Right ventricle myocardium superior (tissue), 1 donor: Measurements from ENCODE around the gene PIP5K1C. TPM values are rescaled to one million over a fixed set of nuclear protein-coding genes. Genes with fewer than 3 reads are reported as not detected.

Experiments used
- ATAC-seq: fragments of 200-7000 bp; cut with Tn5 transposase; one replicate; pipeline ENCODE4 v1.9.1; 2020; ENCODE audit warnings: mild to moderate bottlenecking; ENCODE audit not compliant: poor library complexity
- DNase-seq: peaks from one replicate; pipeline ENCODE4 v3.0.0-alpha.2; 2020
- intact Hi-C: fragments of 100-400 bp; cut with DNase I; formaldehyde crosslinking; loops from one replicate; pipeline ENCODE4 v1.11.2; 2022
- total RNA-seq: library from RNA; stranded (reverse); fragmentation: NEBNext Ultra II Directional; extraction: Animal tissue kit (Norgen Biotek cat#: 25700); gene quantifications from one replicate; pipeline ENCODE4 v1.2.1, GENCODE V29; 2021
- donor health status: DM: no; HTN: yes; CAD: no; lungs with severe emphysema.

PIP5K1C gene
- total RNA-seq, 1 donor from 2014 or later: 31.6 TPM

DNA sequence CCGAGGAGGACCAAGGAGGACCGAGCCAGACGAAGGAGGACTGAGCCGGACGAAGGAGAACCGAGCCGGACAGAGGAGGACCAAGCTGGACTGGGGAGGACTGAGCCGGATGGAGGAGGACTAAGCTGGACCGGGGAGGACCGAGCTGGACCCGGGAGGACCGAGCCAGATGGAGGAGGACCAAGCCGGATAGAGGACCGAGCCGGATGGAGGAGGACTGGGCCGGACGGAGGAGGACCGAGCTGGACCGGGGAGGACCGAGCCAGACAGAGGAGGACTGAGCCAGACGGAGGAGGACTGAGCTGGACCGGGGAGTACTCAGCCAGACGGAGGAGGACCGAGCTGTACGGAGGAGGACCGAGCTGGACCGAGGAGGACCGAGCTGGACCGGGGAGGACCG lies 3.2 kb downstream of the PIP5K1C start:
- intact Hi-C loops: no loop called here
- ATAC-seq (no peak), DNase-seq (no peak)

GRCh38 chr19:3696660-3696995 lies 3.6 kb downstream of the PIP5K1C start:
- intact Hi-C loops: no loop called here
- ATAC-seq (no peak), DNase-seq (no peak)

GRCh38 chr19:3695986-3696659 lies 4.1 kb downstream of the PIP5K1C start:
- DNase-seq: no peak
- ATAC-seq: no peak
- intact Hi-C loops: no loop called here

- intact Hi-C loops: no loop called here
- DNase-seq (no peak), ATAC-seq (no peak)
Measured at GRCh38 chr19:3695124-3695733, 5.0 kb downstream of the PIP5K1C start.

GRCh38 chr19:3694361-3695123 lies 5.7 kb downstream of the PIP5K1C start:
- no peak for DNase-seq
- intact Hi-C loops: no loop called here

DNA sequence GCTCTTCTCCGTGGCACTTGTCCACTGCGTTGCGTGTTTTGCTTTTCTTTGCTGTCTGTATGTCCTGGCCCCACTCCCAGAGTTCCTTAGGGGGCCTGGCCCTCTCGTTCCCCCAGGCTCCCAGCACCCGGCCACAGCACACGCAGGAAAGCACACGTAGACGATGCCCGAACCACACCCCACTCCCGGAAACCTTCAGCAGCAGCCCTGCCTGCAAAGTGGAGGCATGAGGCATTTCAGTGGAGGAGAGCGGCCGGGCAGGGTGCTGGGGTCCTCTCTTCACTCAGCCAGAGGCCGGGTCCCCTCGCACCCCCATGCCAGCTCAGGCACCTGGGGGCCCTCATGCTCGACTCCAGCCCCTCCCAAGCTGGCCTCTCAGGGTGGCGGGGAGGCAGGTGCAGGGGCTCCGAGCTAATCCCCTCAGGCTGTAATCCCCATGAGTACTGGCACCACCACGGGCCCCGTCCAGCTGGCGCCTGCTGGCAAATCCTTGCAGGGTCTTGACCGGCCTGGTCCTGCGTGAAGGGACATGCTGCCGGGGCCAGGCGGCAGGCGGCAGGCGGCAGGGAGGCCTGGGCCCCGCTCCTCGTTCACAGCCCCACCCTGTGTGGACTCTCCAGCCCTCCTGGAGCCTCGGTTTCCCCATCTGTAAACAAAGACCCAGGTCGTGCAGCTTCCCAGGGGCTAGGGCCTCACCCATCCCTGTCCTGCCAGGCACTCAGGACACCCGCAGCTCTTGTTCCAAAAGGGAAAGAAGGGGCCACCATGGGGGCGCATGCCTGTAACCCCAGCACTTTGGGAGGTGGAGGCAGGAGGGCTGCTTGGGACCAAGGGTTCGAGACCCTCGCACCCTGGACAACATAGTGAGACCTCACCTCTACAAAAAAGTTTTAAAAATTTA lies 7.0 kb downstream of the PIP5K1C start:
- no peak for DNase-seq
- intact Hi-C loops: no loop called here
- no peak for ATAC-seq

More at GRCh38 chr19:3694361-3695123, 5.7 kb downstream of the PIP5K1C start:
- ATAC-seq: no peak

DNA sequence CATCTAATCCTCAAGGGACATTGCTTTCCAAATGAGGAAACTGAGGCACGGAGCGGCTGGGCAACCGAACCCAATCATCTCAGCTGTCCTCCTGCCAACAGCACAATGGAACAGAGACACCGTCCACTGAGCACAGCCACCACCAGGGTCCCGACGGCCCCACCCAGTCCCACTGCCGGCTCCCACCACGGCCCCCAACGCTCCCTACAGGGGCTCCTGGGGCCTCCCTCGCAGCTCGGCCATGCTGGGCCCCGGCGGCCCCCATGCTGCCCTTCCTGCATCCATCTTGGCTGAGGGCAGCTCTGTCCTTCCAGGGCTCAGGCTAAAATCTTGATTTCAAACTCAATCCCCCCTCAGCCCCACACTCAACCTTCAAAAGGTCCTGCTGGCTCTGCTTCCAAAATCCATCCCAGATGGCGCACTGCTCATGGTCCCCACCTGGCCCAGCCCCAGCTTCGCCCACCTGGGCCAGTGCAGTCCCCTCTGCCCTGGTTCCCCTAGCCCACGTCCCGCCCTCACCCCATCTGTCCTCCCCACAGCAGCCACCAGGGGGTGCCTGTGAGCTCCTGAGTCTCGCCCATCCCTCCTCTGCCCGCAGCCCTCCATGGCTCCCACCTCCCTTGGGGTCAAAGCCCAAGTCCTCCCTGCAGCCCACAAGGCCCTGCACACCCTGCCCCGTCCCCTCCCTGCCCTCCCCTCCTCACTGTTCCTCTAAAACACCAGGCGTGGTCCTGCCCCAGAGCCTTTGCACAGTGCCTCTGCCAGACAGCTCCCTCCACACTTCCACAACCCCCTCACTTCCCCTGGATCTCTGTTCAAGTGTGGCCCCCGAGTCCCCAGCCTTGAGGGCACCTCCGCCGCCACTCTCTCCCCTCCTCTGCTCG lies 7.9 kb downstream of the PIP5K1C start:
- no peak for DNase-seq
- intact Hi-C loops: no loop called here

GRCh38 chr19:3691726-3692125 lies 8.5 kb downstream of the PIP5K1C start:
- intact Hi-C loops: no loop called here
- ATAC-seq: no peak
- DNase-seq: peak; percentile 24

More for the DNA sequence above, 7.9 kb downstream of the PIP5K1C start:
- peak; percentile 18 for ATAC-seq

DNA sequence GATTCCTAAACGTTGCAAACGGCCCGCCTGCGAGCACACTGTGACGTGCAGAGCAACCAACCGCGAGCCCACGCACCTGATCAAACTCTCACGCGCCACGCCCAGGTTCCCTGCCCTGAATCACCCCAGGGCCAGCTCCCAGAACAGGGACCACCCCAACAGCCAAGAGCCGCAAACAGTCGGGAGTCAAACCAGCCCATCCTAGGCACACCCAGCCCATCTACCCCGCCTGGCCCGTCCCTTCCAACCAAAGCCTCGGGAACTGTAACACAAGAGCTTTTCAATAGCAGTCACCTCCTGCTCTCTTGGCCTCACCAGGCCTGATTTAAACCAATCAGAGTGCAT lies 8.9 kb downstream of the PIP5K1C start:
- no peak for DNase-seq
- no peak for ATAC-seq
- intact Hi-C loops: no loop called here

- intact Hi-C loops: no loop called here
- ATAC-seq (no peak), DNase-seq (no peak)
Measured at GRCh38 chr19:3690551-3691371, 9.5 kb downstream of the PIP5K1C start.

DNA sequence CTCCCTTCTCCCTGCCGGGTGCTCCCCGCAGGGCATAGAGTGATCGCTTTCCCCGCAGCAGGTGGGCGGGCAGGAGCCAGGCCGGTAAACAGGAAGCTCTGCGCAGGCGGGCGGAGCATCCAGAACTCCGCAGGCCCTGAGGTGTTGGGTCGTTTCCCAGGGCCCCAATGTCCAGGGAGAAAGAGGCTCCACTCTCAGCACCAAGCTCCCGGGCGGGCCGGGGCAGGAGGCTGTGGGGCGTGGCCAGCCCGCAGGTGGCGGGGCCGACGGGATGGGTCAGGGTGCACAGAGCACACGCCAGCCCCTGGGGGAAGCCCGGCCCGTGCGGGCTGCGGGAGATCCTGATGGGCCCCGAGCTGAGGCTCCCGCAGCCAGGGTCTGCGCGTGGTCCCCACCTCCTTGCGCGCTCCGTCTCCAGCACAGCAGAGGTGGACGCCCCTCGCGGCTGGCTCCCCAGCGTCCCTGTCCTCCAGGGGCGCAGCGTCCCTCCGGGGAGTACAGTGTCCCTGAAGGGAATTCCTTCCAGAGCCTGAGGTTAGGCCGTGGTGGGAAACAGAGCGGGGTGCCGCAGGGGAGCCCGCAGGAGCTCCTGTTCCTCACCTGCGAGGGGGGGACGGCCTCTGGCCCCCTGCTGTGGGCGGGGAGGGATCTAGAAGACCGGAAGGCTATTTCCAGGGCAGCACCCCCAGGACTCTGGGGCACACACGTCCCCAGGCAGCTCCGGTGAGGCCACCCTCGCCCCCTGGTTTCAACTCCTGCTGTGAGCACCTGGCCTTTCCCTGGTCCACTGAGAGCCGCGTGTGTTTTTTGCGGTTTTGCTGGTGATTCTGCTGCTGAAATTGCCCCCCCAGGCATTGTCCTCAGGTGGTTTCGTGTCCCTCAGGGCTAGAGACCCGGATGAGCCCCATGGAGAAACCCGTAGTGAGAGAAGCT lies 12.2 kb downstream of the PIP5K1C start:
- intact Hi-C loops: no loop called here
- no peak for ATAC-seq
- no peak for DNase-seq

GRCh38 chr19:3687393-3687773 lies 12.9 kb downstream of the PIP5K1C start:
- intact Hi-C loops: no loop called here
- no peak for ATAC-seq
- DNase-seq: peak; percentile 13

- no peak for ATAC-seq
- intact Hi-C loops: no loop called here
- no peak for DNase-seq
Measured at GRCh38 chr19:3684817-3685410, 15.4 kb downstream of the PIP5K1C start.

GRCh38 chr19:3684054-3684816 lies 16.0 kb downstream of the PIP5K1C start:
- no peak for ATAC-seq
- DNase-seq: peak; percentile 32
- intact Hi-C loops: no loop called here

DNA sequence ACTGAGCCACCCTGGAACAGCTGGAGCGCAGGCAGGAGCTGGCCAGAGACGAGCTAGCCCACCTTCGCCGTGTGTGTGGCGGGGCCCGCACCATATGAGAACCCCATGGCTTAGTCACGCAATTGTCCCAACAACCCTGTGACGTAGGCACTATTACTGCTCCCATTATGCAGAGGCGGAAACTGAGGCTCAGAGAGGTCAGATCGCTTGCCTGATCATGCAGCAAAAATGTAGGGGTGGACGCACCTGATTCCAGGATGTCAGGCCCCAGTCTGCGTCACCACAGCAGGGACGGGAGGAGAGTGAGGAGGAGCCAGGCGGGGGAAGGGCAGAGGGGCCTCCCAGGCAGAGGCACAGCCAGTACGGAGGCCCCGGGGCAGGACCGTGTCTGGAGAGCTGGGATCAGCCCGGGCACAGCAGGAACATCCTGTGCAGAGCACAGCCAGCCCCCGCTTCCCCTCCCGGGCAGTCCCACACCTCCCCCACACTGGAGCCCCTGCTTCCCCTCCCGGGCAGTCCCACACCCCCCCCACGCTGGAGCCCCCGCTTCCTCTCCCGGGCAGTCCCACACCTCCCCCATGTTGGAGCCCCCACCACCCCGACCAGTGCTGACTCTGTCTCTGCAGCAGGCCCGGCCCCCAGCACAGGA lies 16.7 kb downstream of the PIP5K1C start:
- intact Hi-C loops: no loop called here
- ATAC-seq (peak; percentile 51), DNase-seq (no peak)
